Esophagus mucosa (tissue), 1 donor: ENCODE data around the gene FSIP1. TPM values are rescaled to one million over a fixed set of nuclear protein-coding genes. Genes with fewer than 3 reads are reported as not detected.

ENCODE experiments used
- ATAC-seq: fragments of 200-7000 bp; cut with Tn5 transposase; one replicate; pipeline ENCODE4 v1.9.1; 2020
- total RNA-seq: library from RNA; stranded (reverse); gene quantifications from one replicate; pipeline ENCODE4 v1.2.4, GENCODE V29; 2023
- donor health status: DM: yes; HTN: yes; CAD: no.

Gene FSIP1
- total RNA-seq, 1 donor from 2014 or later: 0.28 TPM

GRCh38 chr15:39684233-39684632 lies 98.4 kb downstream of the FSIP1 start:
- no peak for ATAC-seq

GRCh38 chr15:39682366-39682765 lies 100.3 kb downstream of the FSIP1 start:
- no peak for ATAC-seq

GRCh38 chr15:39680868-39681267 lies 101.8 kb downstream of the FSIP1 start:
- ATAC-seq: no peak

GRCh38 chr15:39672666-39673065 lies 110.0 kb downstream of the FSIP1 start:
- ATAC-seq: no peak

GRCh38 chr15:39672184-39672583 lies 110.5 kb downstream of the FSIP1 start:
- no peak for ATAC-seq

GRCh38 chr15:39670687-39671086 lies 112.0 kb downstream of the FSIP1 start:
- ATAC-seq: no peak

GRCh38 chr15:39669661-39670060 lies 113.0 kb downstream of the FSIP1 start:
- no peak for ATAC-seq

- no peak for ATAC-seq
These were observed 113.4 kb downstream of the FSIP1 start for GRCh38 chr15:39669241-39669640.

GRCh38 chr15:39668457-39668856 lies 114.2 kb downstream of the FSIP1 start:
- no peak for ATAC-seq

GRCh38 chr15:39667382-39668127 lies 115.1 kb downstream of the FSIP1 start:
- no peak for ATAC-seq

- no peak for ATAC-seq
These were observed 116.0 kb downstream of the FSIP1 start for GRCh38 chr15:39666677-39667076.

- no peak for ATAC-seq
These were observed 116.9 kb downstream of the FSIP1 start for GRCh38 chr15:39665629-39666250.

- no peak for ATAC-seq
These were observed 118.9 kb downstream of the FSIP1 start for GRCh38 chr15:39663704-39664250.

GRCh38 chr15:39661776-39662175 lies 120.9 kb downstream of the FSIP1 start:
- ATAC-seq: no peak

GRCh38 chr15:39658740-39659139 lies 123.9 kb downstream of the FSIP1 start:
- no peak for ATAC-seq

- no peak for ATAC-seq
These were observed 125.0 kb downstream of the FSIP1 start for GRCh38 chr15:39657668-39658067.

GRCh38 chr15:39657181-39657580 lies 125.5 kb downstream of the FSIP1 start:
- no peak for ATAC-seq

GRCh38 chr15:39654304-39654703 lies 128.3 kb downstream of the FSIP1 start:
- no peak for ATAC-seq

- no peak for ATAC-seq
These were observed 130.8 kb downstream of the FSIP1 start for GRCh38 chr15:39651881-39652280.

- no peak for ATAC-seq
These were observed 131.3 kb downstream of the FSIP1 start for GRCh38 chr15:39651295-39651694.

- ATAC-seq: no peak
These were observed 132.9 kb downstream of the FSIP1 start for GRCh38 chr15:39649757-39650156.

- ATAC-seq: no peak
These were observed 136.2 kb downstream of the FSIP1 start for GRCh38 chr15:39646425-39646824.

GRCh38 chr15:39645976-39646257 lies 136.7 kb downstream of the FSIP1 start:
- no peak for ATAC-seq
